HG03175 (cell line): ENCODE data around the gene ADORA1.

Experiments
- ATAC-seq: cut with Tn5 transposase; IDR thresholded peaks from one replicate; pipeline ENCODE4 v1.9.1; 2021; ENCODE audit warnings: mild to moderate bottlenecking, moderate library complexity; ENCODE audit not compliant: unreplicated experiment

The ADORA1 gene

DNA sequence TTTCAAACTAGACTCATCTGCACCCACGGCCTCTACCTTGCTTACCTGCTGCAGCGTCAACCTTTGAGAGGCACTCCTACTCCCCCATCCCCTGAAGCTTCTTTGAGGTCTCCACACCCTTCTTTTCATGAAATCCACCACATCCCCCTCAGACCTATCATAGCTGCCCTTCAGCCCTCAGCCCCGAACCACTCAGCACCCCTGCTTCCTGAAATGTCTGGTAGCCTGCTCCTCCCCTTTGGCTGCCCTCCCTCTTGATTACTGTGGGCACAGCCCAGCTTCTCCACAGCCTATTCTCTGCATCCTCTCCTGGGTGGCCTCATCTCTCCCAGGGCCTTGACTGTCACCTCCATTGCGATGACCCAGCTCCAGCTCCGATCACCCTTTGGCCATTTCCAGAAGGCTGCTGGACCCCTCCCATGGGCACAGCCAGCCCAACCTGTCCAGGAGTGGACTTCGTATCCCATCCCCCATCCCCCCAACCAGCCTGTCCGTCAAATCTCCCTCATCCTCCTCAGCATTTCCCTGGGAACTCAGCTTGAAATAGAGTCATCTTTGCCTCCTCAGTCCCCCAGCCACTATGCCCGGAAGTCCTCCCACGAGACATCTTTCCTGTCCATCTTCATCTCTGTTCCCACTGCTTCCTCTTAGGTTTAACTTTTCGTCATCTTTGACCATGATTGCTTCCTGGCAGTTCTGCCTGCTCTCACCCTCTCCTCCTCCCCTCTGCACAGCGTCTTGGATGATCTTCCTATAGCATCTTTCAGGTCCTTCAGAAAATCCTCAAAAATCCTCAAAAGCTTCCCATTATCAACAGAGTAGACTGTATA is 6.1 kb upstream of the ADORA1 start:
- no peak for ATAC-seq

DNA sequence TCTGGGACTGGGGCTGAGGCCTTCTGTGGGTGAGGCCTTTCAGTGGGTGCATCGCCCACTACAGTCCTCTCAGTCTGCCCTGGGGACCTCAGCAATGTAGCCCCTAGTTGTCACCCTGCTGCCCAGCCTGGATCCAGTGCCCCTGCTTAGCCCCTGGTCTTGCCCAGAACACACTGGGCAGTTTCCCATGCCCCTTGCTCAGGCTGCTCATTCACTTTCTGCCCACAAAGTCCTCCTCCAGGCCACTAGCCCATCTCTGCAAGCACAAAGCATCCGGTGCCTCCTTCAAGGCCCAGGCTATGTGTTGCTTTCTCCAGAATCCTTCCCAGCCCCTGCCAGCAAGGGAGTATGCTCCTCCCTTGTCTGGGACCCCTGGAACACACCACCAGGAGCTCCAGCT is 5.4 kb upstream of the ADORA1 start:
- ATAC-seq: no peak

DNA sequence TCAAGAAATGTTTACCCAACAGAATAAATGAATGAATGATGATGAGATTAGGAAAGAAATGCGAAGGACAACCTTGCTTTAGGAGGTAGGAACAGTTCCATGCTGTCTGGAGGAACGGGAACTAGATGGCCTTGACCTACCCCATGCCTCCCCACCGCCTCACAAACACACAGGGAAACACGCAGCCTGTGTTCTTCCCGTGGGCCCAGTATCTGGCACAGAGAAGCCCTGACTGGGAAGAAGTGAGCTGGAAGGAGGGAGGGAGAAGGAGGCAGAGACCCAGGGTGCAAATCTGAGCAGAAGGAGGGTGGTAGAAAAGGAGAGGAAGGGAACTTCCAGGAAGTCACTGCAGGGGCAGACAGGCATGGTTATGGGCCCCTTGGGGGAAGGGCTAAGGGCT is 3.5 kb upstream of the ADORA1 start:
- no peak for ATAC-seq

DNA sequence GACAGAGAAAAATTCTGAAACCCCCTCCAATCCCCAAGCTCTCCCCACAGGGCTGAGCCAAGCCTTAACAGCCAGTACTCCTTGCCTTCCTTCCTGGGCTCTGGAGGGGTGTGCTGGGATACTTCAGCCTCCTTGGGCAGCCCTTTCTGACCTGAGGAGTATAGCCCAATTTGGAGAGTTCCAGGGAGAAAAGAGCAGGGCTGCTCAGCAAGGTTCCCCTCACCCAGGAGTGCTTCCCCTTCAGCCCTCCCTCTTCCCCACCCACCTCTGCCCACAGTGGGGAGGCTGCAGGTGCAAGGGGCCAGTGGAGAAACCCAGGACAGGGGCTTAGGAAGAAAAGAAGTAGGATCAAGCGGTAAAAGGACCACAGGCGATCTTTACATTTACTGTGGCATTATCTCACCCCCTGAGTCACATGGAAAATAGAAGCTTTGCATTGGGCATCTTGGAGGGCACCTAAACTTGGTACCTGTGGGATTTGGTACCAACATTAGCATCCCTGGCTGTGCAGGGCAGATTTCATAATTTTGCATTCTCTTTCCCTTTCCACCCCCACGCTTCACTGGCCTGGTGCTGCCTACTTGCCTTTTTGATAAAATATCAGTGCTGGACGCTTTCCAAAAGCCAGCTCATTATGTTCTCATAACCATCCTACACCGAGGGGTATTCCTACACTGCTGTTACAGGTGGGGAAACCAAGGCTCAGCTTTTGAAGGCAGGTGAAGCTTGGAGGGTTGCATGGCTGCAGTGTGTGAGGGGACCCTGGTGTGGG is 2.8 kb upstream of the ADORA1 start:
- no peak for ATAC-seq

DNA sequence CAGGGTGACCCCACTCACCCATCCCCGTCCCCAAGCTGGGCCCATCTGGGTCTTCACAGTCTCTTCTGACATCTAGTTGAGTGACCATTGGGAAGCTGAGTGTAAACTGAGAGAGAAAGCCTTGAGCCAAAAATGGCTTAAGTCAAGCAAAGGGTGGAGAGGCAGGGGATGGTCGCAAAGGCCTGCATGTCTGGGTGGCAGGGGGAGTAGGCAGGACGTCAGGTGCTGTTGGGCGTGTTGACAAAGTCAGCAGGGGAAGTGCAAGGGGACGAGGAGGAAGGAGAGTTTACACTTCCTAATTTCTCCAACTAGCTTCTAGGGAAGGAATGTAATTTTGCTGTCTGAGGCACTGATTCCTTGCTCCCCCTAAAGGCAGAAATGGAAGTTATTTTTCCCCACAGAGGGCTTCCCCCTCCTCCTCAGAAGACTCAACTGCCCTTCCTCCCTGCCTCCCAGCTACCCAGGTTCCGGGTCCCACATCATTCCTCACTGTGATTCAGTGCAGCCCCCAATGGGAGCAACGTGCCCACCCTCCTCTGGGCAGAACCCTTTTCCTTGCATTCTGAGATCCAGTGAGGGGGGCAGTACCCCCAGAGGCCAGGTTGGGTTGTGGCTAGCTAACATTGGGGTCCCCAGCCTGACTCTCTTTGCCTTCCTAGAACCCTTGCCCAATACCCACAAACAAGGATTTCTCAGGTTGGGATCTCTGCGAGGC is 1.2 kb upstream of the ADORA1 start:
- no peak for ATAC-seq

DNA sequence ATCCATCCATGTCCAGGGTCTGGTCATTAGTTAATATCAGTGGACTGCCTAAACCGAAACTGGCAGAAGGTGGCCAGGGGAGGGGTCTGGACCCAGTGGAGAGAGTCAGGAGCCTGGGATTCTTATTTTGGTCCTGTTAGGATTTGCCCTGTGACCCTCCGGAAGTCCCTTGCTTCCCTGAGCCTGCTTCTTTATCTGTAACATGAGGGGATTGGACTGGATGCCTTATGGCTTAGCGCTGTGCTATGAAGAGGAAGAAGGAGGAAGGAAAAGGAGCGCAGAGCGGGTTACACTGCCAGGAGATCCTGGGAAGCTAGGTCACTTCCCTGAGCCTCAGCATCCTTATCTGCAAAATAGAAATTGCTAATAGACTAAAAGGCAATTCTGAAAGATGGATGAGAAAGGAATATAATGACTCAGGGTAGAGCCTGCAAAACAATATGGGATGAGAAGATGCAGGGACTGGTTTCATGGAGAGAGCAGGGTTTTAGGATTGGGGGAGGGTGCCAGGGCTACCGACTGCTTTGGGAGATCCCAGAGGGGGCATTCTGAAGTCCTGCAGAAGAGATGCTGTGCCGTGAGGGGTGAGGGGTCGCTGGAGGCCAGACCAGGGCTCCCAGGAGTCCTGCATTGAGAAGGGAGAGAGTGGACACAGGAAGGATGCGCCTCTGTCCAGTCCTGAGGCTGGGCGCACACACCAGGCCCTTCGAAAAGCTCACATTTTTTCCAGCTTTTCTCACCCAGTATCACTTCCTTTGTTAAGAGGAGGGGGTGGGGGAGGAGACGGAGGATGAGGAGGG is 460 bp upstream of the ADORA1 start:
- no peak for ATAC-seq

DNA sequence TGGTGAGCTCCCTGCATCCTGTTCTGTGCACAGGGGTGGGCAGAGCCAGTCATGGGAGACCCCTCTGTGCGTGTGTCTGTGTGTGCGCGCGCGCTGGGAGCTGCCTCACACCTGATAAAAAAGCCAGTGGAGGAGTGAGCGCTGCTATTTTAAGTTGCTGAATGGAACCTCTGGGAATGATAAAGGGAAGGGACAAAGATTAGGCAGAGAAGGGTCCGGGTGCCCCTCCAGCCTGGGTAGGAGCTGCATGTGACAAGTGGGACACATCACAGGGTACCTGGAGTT is 847 bp downstream of the ADORA1 start:
- no peak for ATAC-seq

DNA sequence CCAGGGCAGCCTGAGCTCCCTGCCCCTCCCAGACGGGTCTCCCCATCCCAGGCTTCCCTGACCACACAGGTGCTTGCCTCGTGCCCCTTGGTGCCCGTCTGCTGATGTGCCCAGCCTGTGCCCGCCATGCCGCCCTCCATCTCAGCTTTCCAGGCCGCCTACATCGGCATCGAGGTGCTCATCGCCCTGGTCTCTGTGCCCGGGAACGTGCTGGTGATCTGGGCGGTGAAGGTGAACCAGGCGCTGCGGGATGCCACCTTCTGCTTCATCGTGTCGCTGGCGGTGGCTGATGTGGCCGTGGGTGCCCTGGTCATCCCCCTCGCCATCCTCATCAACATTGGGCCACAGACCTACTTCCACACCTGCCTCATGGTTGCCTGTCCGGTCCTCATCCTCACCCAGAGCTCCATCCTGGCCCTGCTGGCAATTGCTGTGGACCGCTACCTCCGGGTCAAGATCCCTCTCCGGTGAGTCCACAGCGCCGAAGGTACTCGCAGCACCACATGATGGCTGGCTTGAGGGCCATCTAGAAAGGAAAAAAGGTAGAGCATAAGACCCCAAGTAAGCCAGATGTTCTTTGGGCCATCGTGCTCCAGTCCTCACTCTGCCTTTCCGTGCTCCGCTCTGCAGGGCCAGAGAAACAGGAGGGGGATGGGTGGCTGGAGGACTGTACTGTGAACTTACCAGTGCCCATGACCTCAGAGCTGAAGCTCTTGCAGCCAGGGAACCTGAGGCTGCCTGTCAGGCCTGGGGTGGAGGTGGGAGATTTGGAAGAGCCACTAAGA is 1.4 kb downstream of the ADORA1 start:
- no peak for ATAC-seq

DNA sequence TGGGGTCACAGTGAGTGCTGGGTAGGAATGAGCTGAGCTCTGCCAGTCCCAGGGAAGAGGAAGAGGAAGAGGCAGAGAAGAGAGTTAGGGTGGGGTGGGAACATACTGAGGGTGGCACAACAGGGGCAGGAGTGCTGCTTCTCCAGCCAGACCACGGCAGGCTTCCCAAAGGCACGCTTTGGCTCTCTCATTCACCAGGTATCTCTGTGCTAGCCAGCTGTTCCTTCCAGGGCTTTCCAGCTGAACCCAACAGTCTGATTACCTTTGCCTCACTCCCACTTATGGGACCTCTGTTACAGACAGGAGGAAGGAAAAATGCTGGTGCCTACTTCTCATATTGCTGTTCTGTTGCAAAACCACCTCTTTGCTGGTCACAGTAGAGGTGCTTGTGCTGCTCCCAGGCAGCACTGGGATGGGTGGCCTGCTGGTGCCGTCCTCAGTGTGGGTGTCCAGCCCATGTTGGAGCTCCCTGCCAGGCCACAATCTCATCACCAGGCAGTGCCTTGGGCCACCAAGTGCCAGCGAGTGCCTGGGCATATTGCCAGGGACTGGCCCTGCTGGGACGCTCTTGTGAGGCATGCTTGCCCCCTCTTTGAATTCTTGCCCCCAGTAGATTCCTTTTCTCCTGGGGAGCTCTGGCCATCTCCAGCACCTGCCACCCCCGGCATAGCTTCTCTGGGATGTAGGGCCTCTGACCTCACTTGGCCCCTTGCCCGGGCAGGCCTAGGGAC is 2.1 kb downstream of the ADORA1 start:
- no peak for ATAC-seq

DNA sequence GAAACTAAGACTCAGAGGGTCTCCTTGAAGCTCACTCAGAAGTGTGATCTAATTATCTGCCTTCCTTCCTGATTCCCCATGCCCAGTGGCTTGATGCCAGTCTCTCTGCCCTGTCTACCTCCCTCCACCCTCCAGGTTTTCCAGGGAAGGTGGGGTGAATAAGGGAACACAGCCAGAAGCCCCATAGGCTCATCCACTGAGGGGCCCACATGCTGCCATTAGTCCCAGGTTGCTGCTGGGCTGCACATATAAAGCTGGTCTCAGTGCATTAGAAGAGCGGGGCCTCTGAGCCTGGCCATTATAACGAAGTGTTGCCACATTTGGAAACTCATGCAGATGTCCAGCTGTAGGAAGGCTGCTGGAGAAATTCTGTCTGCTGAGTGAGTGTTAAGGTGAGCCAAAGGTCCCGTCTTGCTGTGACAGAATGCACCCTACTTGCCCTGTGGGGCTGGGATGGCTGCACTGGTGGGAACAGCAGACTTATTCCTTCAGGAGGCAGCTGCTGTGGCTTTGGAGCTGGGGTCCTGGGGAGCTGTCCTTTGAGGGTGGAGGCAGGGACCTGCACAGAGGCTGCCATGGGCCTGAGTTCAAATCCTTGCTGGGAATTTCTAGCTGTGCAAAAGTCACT is 2.9 kb downstream of the ADORA1 start:
- no peak for ATAC-seq

DNA sequence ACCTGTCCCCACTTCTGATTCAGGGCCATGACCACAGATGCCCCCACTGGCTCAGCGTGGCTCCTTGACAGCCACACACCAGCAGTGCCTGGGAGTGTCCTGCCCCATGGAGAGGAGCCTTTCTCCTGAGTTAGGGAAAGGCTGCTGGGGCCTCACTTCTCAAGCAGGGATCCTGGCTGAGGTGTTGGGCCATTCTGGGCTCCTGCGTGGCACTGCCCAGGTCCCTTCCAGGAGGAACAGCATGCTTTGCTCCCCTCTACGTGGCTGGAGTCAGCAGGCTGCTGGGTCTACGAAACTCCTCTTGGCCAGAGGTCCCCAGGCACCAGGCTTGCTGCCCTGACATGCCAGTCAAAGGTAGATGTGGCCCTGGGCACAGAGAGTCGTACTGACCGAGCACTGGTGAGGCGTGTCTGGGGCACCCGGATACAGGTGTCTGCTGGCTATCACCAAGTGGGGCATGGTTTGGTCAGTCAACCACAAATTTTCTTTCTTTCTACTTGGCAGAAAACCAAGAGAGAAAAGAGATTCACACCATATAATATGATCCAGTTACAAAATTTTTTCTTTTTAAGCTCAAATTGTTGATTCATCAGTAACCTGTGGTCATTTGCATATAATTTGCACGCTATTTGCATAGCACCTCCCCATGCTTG is 4.1 kb downstream of the ADORA1 start:
- no peak for ATAC-seq

DNA sequence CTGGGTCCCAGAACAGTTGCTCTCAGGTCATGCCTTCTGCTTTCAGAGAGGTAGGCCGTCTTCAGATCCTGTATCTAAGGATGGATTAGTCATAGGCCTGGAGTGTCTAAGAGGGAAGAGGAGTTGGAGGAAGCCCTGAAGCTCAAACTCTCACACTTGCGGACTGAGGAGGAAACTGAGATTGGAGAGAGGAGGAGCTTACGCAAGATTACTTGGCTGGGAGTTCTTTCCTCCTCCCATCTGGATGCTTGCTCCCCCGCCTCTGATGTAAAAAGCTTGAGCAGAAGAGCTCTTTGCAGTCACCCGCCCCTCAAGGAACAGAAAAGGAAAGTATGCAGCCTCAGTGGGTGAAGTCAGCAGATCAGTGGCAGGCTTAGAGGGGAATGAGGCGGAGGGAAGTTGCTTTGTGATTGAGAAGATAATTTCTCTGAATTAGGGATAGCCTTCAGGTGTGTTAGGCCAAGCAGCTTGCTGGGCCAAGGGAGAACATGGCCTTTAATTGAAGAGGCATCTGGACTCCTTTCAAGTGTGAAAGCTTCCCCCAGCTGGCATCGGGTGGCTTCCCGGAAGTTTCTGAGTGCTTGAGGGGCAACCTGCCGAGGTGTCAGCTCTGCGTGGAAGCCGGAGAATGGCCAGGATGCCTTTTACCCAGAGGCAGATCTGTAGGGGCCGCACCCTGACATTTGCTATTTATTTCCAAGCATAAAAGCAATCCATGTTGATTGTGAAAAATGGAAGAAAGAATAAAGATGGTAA is 6.6 kb downstream of the ADORA1 start:
- ATAC-seq: no peak

DNA sequence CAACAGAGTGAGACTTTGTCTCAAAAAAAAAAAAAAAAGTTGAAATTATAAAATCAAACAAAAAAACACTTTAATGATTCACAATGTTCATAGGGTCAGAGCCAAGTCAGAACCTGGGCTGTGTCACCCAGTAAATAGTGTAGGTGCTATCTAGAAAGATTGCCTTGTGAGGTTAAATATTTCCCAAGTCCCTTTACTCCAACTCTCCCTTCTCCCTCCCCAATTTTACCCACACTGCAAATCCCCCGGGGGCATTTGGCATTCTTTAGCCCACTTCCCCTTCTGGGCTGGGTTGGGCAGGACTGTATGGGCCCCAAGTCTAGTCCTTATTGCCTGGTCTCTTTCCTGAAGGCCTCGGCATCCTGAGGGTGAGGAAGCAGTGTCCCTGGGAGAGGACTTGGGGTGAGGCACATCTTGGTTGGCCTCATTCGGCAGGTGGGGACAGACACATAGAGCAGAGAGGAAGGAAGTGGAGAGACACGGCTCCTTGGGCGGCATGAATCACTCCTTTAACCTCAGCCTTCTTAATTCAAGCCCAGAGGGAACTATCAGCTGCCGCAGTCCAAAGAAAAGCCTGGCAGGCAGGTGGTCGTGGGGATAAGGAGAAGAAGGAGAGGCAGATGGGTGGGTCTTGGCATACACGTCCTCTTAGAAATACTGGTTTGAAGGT is 8.2 kb downstream of the ADORA1 start:
- ATAC-seq: no peak

DNA sequence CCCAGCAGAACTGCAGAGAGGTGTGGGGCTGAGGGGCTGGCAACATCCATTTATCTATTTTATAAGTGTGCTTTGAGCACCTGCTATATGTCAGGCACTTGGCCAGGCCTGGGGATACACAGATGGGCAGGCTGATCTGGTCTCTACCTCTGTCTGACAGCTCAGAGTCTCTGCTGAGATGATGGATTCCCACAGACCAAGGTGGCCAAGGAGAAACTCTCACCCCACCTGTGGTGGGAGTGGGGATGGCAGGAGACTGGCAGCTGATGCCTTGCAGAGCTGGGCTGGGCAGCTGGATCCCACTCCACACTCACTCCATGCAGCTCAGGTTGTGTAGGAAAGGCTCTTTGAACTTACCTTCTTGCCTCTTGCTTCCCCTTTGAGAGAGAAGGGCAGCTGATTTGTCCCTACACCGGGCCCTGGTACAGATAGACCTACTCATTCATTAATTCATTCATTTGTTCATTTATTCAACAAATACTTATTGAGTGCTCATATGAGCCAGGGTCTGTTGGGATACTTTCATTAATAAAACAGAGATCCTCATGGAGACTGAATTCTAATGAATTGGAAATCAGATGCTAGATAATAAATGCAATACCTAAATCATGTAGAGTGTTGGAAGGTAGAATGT is 9.0 kb downstream of the ADORA1 start:
- no peak for ATAC-seq

DNA sequence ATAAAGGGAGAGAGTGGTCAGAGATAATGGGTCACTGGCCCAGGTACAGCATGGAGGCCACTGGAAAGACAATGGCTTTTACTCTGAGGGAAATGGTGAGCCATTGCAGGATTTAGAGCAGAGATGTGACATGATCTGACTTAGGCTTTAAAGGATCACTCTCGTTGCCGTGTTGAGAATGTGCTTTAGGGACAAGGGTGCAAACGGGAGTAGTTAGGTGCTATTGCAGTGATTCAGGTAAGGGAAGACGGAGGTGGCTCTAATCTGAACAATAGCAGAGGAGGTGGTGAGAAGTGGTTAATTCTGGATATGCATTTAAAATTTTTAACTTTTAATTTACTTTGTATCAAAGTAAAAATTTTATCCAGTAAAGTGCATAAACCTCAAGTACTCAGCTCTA is 9.8 kb downstream of the ADORA1 start:
- no peak for ATAC-seq

DNA sequence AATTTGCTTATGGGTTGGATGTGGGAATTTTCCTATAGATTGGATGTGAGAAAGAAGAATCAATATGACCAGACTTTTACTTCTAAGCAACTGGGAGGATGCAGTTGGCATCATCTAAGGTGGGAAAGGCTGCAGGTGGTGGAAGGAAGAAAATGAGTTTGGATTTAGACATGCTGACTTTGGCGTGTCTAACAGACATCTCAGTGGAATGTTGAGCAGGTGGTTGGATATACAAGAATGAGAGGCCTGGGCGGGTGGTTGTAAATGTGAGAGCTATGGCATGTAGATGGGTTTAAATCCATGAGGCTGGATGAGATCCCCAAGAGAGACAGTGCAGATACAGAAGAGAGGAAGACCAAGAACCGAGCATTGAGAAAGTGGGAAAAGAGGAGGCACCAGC is 10.5 kb downstream of the ADORA1 start:
- ATAC-seq: no peak

DNA sequence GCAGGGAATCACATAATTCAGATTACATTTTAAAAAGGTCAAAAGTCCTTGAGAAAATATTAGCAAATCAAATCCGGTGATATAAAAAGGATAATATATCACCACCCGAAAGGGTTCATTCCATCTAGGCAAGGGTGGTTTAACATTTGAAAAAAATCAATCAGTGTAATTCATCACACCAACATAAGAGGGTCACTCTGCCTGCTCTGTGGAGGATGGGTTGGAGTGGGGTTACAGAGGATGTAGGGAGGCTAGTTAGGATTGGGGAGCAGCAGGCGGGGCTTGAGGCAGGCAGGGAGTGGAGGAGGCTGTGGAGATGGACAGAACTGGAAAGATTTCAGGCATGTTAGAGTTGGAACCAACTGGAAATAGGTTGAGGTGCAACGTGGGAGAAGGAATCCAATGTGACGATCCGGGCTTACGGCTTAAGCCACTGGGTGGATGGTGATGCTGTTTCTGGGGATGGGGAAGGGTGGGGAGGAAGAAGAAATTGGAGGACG is 12.5 kb downstream of the ADORA1 start:
- no peak for ATAC-seq
